ENCODE data around the gene PFKP. TPM values are rescaled to one million over a fixed set of nuclear protein-coding genes. Genes with fewer than 3 reads are reported as not detected.
"Not testable (repeated sequence)": the region's sequence is repeated elsewhere in the genome, so short reads cannot be mapped to it uniquely, and the experiment has no call there.

Gene PFKP
- total RNA-seq, 1 donor from 2014 or later: 181 TPM

- ATAC-seq: peak; percentile 83
- intact Hi-C loops (cut with DNase I): no loop called here
- DNase-seq (ENCODE audit: missing footprints): no peak
These were observed 21.7 kb upstream of the PFKP start for GRCh38 chr10:3045471-3046209.

DNA sequence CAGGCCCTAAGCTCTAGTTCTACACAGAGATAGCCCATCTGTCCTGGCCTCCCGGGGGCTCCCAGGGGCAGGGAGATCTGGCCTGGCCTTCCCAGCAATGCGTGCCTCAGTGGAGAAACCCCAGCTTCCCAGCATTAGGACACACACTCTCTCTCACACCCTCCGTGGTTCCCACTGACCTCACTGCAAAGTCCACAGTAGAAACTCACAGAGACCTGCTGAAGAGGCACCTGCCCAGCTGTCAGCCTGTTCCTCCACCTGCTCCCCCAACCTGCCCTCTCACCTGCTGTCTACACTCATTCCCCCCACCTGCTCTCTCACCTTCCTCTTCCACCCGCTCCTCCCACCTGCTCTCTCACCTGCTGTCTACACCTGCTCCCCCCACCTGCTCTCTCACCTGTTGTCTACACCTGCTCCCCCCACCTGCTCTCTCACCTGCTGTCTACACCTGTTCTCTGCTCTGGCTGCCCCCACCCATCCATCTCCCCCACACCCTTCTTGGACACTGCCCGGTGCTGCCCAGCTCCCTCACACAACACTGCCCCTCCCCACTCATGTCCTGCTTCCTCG, 21.1 kb upstream of the PFKP start:
- peak; percentile 2 for ATAC-seq
- intact Hi-C loops (cut with DNase I): no loop called here
- DNase-seq (ENCODE audit: missing footprints): no peak

- ATAC-seq (no peak), DNase-seq (ENCODE audit: missing footprints) (no peak)
- intact Hi-C loops (cut with DNase I): no loop called here
These were observed 20.3 kb upstream of the PFKP start for GRCh38 chr10:3046981-3047547.

DNA sequence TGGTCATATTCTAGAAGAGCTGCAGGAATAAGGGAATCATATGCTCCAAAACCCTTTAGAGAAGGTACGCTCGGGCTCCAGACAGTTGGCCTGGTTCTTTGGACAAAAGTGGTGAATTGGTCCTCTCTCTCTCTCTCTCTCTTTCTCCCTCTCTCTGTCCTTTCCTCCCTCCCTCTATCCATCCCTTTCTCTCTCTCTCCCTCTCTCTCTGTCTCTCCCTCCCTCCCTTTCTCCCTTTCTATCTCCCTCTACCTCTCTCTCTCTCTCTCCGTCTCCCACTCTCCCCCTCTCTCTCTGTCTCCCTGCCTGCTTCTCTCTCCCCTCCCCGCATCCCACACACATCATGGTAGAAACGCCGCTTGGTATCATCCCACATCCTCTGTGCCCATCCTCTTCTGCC, 19.8 kb upstream of the PFKP start:
- no peak for ATAC-seq
- intact Hi-C loops (cut with DNase I): no loop called here
- no peak for DNase-seq (ENCODE audit: missing footprints)

- DNase-seq (ENCODE audit: missing footprints) (no peak), ATAC-seq (peak; percentile 32)
- intact Hi-C loops (cut with DNase I): no loop called here
These were observed 19.0 kb upstream of the PFKP start for GRCh38 chr10:3048119-3049019.

DNA sequence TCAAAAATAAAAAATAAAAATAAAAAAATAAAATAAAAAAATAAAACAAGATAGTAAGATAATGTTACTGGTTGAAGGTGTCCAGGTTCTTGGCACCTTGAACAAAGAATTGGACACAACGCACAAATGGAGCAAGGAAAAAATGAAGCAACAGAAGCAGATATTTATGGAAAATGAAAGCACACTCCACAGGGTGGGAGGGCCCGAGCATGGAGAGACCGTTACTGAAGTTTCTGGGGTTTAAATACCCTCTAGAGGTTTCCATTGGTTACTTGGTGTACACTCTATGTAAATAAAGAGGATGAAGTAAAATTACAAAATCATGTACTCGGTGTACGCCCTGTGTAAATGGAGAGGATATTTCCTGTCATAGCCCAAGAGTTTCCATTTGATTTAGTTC, 15.7 kb upstream of the PFKP start:
- DNase-seq (ENCODE audit: missing footprints): no peak
- intact Hi-C loops (cut with DNase I): no loop called here
- ATAC-seq: no peak

DNA sequence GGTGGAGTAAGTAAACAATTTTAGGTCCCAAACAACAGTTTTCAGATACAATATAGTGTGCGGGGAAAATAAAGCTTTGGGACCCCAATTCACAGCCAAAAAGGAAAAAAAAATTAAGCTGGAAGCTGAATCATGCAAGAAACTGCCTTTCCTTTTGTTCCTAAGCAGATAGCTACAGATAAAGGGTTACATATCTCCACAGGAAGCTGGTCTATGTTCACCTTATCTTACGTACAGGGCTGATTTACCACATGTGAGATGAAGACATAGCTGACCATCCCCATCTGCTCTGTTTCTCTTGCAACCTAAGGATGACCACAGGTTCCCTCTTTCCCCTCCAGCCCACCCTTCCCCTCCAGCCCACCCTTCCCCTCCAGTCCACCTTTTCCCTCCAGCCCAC, 14.2 kb upstream of the PFKP start:
- intact Hi-C loops (cut with DNase I): no loop called here
- DNase-seq (ENCODE audit: missing footprints): no peak
- no peak for ATAC-seq

GRCh38 chr10:3054183-3054850, 13.0 kb upstream of the PFKP start:
- ATAC-seq (no peak), DNase-seq (ENCODE audit: missing footprints) (no peak)
- intact Hi-C loops (cut with DNase I): no loop called here

DNA sequence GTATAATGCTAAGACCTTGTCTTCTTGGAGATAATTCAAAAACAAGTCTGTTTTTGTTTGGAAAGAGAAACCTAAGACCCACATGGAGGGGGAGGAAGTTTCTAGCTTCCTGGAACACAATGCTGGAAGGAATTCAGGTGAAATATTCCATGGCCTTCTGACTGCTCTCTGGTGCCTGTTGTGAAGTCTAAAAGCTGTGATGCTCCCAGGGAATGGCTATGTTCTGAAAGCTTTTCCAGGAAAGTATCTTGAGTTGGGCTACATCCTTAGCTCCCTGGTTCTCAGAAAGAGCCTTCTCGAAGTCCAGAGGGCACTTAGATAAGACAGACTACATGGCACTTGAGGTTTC, 12.5 kb upstream of the PFKP start:
- intact Hi-C loops (cut with DNase I): no loop called here
- no peak for DNase-seq (ENCODE audit: missing footprints)
- no peak for ATAC-seq

GRCh38 chr10:3056280-3057037, 10.9 kb upstream of the PFKP start:
- DNase-seq (ENCODE audit: missing footprints) (no peak), ATAC-seq (no peak)
- intact Hi-C loops (cut with DNase I): no loop called here

DNA sequence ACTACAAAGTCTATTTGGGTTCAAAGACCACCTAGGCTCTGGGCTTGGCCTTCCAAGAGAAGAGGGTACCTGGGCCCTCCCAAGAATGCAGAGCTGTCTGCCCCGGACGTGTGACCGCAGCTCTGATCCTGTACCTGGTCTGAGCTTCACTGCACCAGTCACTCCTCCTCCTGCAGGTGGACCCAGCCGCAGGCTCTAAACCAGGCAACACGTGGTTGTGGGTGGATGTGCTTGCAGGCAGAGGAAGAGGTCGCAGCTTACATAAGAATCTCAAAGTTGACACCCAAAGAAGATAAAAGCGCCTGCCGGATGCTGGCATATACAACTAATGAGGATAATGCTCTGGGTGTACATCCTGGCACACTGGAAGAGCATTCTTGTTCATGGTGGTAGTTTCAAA, 9.4 kb upstream of the PFKP start:
- intact Hi-C loops (cut with DNase I): no loop called here

GRCh38 chr10:3059974-3060373, 7.4 kb upstream of the PFKP start:
- ATAC-seq (no peak), DNase-seq (ENCODE audit: missing footprints) (no peak)
- intact Hi-C loops (cut with DNase I): no loop called here

More for the DNA sequence above, 9.4 kb upstream of the PFKP start:
- DNase-seq (ENCODE audit: missing footprints) (no peak), ATAC-seq (no peak)

DNA sequence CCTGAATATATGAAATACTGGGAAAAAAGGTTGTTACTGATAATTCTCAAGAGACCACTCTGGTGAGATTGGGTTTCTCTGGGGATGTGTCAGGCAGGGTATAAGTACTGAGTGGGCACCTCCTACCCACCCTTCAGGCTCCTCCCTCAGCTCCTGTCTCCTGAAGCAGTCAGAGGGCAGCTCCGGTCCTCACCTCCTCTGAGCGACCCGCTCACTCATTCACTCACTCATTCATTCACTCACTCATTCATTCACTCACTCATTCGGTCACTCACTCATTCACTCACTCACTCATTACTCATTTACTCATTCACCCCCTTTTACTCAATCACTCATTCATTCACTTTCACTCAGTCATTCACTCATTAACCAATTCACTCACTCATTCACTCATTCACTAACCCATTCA, 6.9 kb upstream of the PFKP start:
- no peak for ATAC-seq
- no peak for DNase-seq (ENCODE audit: missing footprints)
- intact Hi-C loops (cut with DNase I): no loop called here

DNA sequence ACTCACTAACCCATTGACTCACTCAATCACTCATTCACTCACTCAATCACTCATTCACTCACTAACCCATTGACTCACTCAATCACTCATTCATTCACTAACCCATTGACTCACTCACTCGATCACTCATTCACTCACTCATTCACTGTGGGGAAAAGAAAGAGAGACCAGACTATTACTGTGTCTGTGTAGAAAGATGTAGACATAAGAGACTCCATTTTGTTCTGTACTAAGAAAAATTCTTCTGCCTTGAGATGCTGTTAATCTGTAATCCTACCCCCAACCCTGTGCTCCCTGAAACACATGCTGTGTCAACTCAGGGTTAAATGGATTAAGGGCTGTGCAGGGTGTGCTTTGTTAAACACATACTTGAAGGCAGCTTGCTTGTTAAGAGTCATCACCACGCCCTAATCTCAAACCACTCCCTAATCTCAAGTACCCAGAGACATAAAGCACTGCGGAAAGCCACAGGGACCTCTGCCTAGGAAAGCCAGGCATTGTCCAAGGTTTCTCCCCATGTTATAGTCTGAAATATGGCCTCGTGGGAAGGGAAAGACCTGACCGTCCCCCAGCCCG, 5.9 kb upstream of the PFKP start:
- ATAC-seq; DNase-seq (ENCODE audit: missing footprints); intact Hi-C loops (cut with DNase I): not testable (repeated sequence)

DNA sequence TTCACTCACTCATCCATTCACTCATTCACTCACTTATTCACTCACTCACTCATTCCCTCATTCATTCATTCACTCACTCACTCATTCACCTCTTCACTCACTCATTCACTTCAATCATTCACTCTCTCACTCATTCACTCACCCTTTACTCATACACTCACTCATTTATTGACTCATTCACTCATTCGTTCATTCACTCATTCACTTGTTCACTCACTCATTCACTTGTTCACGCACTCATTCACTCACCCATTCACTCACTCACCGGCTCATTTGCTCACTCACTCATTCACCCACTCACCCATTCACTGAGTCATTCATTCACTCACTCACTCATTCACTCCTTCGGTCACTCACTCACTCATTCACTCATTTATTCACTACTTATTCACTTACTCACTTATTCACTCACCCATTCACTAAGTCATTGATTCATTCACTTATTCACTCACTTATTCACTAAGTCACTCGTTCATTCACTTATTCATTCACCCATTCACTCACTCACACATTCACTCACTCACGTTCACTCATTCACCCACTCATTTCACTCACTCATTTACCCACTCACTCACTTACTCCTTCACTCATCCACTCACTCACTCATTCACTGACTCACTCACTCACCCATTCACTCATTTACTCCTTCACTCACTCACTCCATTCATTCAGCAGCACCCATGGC, 4.7 kb upstream of the PFKP start:
- no peak for ATAC-seq
- no peak for DNase-seq (ENCODE audit: missing footprints)
- intact Hi-C loops (cut with DNase I): no loop called here

DNA sequence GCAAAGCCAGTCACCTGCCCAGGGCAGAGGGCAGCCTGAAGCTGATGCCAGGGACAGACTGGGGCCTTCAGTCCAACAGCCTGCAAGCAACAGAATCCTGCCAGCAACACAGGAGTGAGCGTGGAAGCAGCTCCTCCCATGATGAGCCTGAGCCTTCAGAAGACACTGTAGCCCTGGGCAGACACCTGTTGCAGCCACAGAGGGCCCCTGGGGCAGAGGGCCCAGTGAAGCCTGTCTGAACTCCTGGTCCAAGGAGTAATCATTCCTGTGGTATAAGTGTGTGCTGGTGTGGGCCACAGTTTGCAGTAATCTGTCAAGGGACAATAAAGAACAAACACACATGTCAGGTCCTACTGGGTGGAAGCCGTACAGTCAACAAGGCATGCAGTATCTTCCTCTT, 2.9 kb upstream of the PFKP start:
- DNase-seq (ENCODE audit: missing footprints) (no peak), ATAC-seq (no peak)
- intact Hi-C loops (cut with DNase I): no loop called here

DNA sequence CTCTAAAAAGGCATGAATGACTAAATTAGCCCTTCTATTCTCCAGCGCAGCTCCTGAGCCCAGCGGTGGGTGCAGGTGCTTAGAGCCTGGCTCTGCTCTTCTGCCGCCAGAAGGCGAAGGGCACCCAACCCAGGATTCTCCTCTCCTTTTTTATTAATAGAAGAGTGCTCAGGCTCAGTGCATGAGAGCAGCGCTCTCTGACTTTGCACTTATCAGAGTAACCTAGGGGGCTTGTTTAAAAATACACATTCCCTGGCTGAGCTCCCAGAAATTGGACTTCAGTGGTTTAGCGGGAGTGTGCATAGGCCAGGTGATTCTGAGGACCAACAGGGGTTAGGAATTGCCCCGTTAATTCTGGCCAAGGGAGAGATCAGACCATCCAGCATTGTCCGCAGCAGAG, 1.7 kb upstream of the PFKP start:
- DNase-seq (ENCODE audit: missing footprints): no peak
- ATAC-seq: peak; percentile 77
- intact Hi-C loops (cut with DNase I): loop anchor here (5.0 kb wide), 2 partner anchors 42 to 57 kb away; no protein-coding TSS in a partner anchor

Measured in Right ventricle myocardium inferior (tissue), 1 donor.